ENCODE results near the gene P4HB. TPM values are rescaled to one million over a fixed set of nuclear protein-coding genes. Genes with fewer than 3 reads are reported as not detected.

P4HB gene
- total RNA-seq, 1 experiment from 2014 or later = 759 TPM

DNA sequence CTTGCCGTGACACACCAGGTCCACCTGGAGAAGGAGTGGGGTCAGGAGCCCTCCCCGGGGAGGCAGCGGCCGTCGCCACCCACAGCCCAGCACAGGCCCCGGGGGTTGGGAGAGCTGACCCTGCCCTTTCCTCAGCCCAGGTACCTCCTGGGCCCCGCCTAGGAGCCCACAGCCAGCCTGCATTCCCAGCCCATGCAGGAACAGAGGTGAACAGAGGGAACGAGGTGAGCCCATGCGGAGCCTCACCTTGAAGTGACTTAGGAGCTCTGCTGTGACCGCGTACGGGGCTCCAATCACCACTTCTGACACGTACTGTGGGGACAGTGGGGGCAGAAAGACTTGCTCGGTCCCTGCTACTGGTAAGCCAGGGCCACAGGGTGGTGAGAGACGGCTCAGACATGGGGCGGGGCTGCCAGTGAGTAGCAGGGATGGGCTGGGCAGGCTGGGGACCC, 45.1 kb upstream of the P4HB start:
- ChIA-PET CTCF (no interaction called here), POLR2A (no interaction called here)
- in situ Hi-C loops (cut with HindIII; ENCODE audit: low pct_unique_long_range_greater_than_20kb, low sequenced_read_pairs) = no loop called here
- ATAC-seq (no peak), DNase-seq (ENCODE audit: low read depth, low spot score) (no peak)
- no peaks in the 10 kb centered on the region for H3K36me3 ChIP-seq (ENCODE audit: control insufficient read depth, insufficient read depth, low read length)
- no peaks in the 10 kb centered on the region for H3K27me3 ChIP-seq (ENCODE audit: control insufficient read depth, insufficient read depth, low read length)
- H3K27ac ChIP-seq (ENCODE audit: low read length) = no peak overlapping the region
- no peaks in the 10 kb centered on the region for H3K9me3 ChIP-seq (ENCODE audit: control insufficient read depth, insufficient read depth, low read depth, low read length)
- peaks cover 17% of the 10 kb centered on the region for H3K4me1 ChIP-seq (ENCODE audit: control insufficient read depth, insufficient read depth, low read length)
- BruUV-seq (replicated peaks) = no TSS peak
- intact Hi-C loops (cut with micrococcal nuclease; ENCODE audit: unreplicated experiment) = no loop called here
- no peak overlapping the region for H3K4me3 ChIP-seq (ENCODE audit: low read depth in 2 of 2, low read length in 2 of 2)
- TF ChIP-seq, protein P1, sequence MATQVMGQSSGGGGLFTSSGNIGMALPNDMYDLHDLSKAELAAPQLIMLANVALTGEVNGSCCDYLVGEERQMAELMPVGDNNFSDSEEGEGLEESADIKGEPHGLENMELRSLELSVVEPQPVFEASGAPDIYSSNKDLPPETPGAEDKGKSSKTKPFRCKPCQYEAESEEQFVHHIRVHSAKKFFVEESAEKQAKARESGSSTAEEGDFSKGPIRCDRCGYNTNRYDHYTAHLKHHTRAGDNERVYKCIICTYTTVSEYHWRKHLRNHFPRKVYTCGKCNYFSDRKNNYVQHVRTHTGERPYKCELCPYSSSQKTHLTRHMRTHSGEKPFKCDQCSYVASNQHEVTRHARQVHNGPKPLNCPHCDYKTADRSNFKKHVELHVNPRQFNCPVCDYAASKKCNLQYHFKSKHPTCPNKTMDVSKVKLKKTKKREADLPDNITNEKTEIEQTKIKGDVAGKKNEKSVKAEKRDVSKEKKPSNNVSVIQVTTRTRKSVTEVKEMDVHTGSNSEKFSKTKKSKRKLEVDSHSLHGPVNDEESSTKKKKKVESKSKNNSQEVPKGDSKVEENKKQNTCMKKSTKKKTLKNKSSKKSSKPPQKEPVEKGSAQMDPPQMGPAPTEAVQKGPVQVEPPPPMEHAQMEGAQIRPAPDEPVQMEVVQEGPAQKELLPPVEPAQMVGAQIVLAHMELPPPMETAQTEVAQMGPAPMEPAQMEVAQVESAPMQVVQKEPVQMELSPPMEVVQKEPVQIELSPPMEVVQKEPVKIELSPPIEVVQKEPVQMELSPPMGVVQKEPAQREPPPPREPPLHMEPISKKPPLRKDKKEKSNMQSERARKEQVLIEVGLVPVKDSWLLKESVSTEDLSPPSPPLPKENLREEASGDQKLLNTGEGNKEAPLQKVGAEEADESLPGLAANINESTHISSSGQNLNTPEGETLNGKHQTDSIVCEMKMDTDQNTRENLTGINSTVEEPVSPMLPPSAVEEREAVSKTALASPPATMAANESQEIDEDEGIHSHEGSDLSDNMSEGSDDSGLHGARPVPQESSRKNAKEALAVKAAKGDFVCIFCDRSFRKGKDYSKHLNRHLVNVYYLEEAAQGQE (IDR thresholded peaks at IDR 0.05; ENCODE audit: insufficient read depth in 1 of 2, low read depth in 2 of 2, low read length in 1 of 2) = no peak
- TF ChIP-seq SIN3A (IDR thresholded peaks at IDR 0.05; ENCODE audit: borderline replicate concordance, insufficient read depth, low read depth, low read length) = no peak

DNA sequence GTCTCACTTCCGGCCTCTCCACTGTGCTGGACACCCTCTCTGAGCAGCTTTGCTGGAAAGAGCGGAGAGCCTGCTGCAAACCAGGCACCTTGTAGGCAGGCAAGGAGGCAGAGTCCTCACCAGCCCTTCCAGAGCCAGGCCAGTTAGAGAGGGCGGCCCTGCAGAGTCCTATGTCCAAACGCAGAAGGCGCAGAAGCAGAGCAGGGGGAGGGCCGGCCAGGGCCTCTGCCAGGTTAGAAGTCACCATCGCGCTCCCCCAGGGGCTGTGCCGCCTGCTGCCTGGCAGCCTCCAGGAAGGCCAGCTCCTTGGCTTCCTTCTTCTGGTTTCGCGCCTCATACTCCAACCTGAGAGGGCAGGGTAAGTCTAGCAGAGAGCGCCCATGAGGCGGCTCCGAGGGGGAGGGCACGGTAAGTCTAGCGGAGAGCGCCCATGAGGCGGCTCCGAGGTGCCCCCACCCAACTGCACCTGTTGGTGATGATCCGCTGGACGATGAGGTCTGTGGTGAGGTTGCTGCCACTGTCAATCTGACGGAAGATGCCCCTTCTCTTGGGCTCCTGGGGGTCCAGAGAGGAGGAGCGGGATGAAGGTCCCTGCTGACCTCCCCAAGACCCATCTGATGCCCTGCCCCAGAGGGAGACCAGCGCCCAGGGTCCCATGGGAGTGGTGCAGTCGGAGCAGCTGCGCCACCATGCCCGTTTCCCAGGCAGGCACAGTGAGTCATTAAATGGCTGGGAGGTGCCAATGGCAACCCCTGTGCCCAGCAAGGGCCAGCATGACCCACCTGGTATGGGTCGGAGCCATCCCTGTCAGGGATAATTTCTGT, 44.5 kb upstream of the P4HB start:
- TF ChIP-seq SIN3A (IDR thresholded peaks at IDR 0.05; ENCODE audit: borderline replicate concordance, insufficient read depth, low read depth, low read length) = no peak
- Histone ChIP-seq H3K36me3 (ENCODE audit: control insufficient read depth, insufficient read depth, low read length) (no peaks in the 10 kb centered on the region), H3K4me3 (ENCODE audit: low read depth in 2 of 2, low read length in 2 of 2) (no peak overlapping the region), H3K27me3 (ENCODE audit: control insufficient read depth, insufficient read depth, low read length) (no peaks in the 10 kb centered on the region), H3K4me1 (ENCODE audit: control insufficient read depth, insufficient read depth, low read length) (peaks cover 12% of the 10 kb centered on the region), H3K27ac (ENCODE audit: low read length) (no peak overlapping the region), H3K9me3 (ENCODE audit: control insufficient read depth, insufficient read depth, low read depth, low read length) (no peaks in the 10 kb centered on the region)
- BruUV-seq (replicated peaks) = TSS peak; percentile 41
- in situ Hi-C loops (cut with HindIII; ENCODE audit: low pct_unique_long_range_greater_than_20kb, low sequenced_read_pairs) = no loop called here
- POLR2A ChIA-PET = no interaction called here
- DNase-seq (ENCODE audit: low read depth, low spot score) (no peak), ATAC-seq (no peak)
- intact Hi-C loops (cut with micrococcal nuclease; ENCODE audit: unreplicated experiment) = no loop called here
- CTCF ChIA-PET = no interaction called here

DNA sequence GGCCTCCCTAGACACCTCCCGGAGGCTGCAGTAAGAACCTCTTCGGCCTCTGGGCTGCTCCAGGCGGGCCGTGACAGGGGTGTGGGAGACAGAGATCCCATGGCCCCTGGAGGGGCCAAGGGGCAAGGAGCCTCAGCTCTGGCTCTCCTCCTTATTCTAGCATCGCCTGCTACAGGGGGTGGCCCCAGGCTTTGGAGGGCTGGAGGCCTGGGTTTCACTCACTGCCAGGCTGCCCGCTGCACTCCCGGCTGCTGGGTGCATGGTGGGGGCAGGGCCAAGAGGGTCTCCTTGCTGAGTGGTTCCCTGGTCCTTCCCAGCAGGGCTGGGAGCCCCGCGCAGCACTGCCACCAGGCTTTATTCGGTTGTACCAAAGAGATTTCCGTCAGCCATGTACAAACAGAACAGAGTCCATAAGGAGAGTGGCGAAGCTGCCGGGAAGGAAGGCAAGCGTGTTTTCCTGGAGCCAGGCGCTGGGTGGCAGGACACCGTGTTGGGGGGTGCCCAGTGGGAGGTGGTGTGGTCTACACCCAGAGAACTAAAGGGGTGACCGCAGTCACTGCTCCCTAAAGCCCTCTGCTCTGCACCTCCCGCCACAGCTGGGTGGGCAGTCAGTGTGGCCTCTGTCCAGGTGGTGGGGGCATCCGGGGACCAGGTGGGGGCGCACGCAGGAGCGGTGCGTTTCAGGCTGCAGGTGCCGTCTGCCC, 43.7 kb upstream of the P4HB start:
- Histone ChIP-seq H3K4me3 (ENCODE audit: low read depth in 2 of 2, low read length in 2 of 2) (no peak overlapping the region), H3K27ac (ENCODE audit: low read length) (no peak overlapping the region), H3K9me3 (ENCODE audit: control insufficient read depth, insufficient read depth, low read depth, low read length) (no peaks in the 10 kb centered on the region), H3K27me3 (ENCODE audit: control insufficient read depth, insufficient read depth, low read length) (no peaks in the 10 kb centered on the region), H3K36me3 (ENCODE audit: control insufficient read depth, insufficient read depth, low read length) (no peaks in the 10 kb centered on the region), H3K4me1 (ENCODE audit: control insufficient read depth, insufficient read depth, low read length) (peaks cover 10% of the 10 kb centered on the region)
- ATAC-seq = no peak
- BruUV-seq (replicated peaks) = no TSS peak
- no peak for DNase-seq (ENCODE audit: low read depth, low spot score)
- no peak for TF ChIP-seq TCF7L2 (IDR thresholded peaks at IDR 0.05; ENCODE audit: low read depth, low read length)
- no peak for TF ChIP-seq POLR2AphosphoS5 (IDR thresholded peaks at IDR 0.05; ENCODE audit: low read depth, low read length)
- TF ChIP-seq, protein P2, sequence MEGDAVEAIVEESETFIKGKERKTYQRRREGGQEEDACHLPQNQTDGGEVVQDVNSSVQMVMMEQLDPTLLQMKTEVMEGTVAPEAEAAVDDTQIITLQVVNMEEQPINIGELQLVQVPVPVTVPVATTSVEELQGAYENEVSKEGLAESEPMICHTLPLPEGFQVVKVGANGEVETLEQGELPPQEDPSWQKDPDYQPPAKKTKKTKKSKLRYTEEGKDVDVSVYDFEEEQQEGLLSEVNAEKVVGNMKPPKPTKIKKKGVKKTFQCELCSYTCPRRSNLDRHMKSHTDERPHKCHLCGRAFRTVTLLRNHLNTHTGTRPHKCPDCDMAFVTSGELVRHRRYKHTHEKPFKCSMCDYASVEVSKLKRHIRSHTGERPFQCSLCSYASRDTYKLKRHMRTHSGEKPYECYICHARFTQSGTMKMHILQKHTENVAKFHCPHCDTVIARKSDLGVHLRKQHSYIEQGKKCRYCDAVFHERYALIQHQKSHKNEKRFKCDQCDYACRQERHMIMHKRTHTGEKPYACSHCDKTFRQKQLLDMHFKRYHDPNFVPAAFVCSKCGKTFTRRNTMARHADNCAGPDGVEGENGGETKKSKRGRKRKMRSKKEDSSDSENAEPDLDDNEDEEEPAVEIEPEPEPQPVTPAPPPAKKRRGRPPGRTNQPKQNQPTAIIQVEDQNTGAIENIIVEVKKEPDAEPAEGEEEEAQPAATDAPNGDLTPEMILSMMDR (IDR thresholded peaks at IDR 0.05) = no peak
- TF ChIP-seq, protein P1 (IDR thresholded peaks at IDR 0.05; ENCODE audit: insufficient read depth in 1 of 2, low read depth in 2 of 2, low read length in 1 of 2) = no peak
- no peak for TF ChIP-seq SIN3A (IDR thresholded peaks at IDR 0.05; ENCODE audit: borderline replicate concordance, insufficient read depth, low read depth, low read length)
- CTCF ChIA-PET = no interaction called here
- intact Hi-C loops (cut with micrococcal nuclease; ENCODE audit: unreplicated experiment) (no loop called here), in situ Hi-C loops (cut with HindIII; ENCODE audit: low pct_unique_long_range_greater_than_20kb, low sequenced_read_pairs) (no loop called here)
- POLR2A ChIA-PET = no interaction called here
